DMS 273 (cell line): ENCODE results near the gene ZNF90.
"Not testable (repeated sequence)": the region's sequence is repeated elsewhere in the genome, so short reads cannot be mapped to it uniquely, and the experiment has no call there.

Source experiments
- DNase-seq: peaks from one replicate; lab custom pipeline; 2025; ENCODE audit not compliant: unreplicated experiment; lab: John Stamatoyannopoulos, UW

Gene ZNF90

DNA sequence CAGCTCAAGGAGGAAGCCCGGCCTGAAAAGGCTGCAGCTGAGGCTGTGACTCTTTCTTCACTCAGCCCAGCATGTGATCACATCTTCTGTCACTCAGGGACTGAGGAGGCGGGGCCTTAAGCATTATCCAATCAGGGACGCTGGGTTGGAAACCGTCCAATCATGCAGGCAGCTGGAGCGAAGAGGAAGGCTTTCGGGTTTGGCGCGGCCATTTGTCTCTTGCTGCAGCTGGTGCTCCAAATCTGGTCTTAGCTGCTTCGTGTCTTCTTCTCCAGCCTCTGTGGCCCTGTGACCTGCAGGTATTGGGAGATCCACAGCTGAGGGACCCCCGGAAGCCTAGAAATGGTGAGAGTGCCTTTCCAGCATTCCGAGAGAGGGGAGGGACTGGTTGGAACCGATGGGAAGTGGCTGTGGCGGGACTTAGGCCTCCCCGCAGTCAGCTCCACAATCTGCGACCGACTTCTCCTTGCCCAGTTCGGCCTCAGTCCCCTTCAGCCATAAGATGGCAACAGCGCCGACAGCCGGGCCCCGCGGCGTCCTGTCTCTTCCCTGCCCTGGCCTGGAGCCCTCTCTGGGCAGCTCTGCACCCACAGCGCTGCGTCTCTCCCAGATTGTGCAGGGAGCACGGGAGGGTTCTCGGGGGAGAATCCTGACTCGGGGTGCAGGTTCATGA is at the start of gene ZNF90:
Gene ZNF90 (plus strand): TSS at position 210 of the 673 bp plus-strand sequence. CDS start 133 bp downstream, at position 343.
- no peak for DNase-seq

DNA sequence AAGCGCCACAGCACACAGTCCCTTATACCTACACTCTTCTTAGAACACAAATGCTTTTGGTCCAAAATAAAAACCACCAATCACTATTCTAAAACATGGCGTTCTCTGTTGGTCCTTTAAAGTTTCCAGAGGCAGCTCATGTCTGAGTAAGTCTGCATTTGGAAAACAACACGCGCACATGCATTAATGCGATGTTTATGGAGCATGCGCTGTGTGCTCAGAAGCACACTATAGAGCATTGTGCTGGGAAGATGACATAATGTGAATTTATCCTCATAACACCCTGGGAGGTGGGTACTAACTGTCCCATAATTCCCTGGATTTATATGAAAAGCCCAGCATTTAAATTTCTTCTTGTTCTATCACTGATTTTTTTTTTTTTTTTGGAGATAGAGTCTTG is 49.2 kb upstream of the ZNF90 start:
- DNase-seq: no peak

DNA sequence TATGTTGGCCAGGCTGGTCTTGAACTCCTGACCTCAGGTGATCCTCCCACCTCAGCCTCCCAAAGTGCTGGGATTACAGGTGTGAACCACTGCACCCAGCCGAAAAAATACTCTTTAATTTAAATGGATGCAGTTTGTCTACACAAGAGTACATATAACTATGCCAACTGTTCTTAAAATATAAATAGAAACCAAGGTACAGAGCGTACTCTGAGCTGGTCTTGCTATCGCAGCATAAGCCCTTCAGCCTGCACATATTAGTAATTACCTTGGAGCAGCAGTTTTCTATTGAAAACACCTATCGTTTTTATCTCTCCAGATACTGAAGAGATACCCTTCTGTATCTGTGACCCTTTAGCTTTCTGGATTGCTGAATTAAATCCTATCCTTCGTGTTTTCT is 41.9 kb upstream of the ZNF90 start:
- no peak for DNase-seq

DNA sequence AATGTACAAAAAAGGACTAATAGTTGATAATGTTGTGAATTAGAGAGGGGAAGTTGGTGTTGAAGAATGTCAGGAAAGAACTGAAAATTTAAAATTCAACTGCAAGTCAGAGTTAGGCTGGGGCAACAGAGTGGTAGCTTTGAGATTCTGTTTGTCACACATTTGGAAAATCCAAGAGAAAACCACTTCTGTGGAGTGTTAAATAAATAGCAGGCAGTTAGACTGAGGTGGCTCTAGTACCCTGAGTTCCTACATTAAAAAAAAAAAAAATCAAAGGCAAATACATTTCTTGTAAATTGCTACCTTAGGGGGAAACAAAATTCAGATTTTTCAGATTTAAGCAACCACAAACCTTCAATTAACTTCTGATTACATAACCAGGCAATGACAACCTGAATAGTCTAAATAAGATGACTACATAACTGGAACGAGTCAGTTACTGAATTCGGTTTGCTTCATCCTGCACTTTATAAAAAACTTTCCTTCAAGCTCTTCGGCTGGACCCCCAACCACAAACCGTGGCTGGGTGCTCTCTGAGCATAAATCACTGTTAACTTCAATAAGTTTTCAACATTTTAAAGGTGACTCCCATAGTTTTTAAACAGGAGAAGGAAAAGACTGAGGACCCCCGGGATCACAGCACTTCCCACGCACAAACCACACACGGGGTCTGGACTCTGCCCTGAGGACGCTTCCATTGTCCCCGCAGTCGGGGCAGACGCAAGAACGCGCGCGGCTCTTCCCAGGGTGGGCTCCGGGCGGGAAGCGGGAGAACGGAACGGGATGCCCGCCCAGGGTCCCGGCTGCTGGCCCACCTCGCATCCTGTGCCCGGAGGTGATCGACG is 39.2 kb upstream of the ZNF90 start:
- no peak for DNase-seq

DNA sequence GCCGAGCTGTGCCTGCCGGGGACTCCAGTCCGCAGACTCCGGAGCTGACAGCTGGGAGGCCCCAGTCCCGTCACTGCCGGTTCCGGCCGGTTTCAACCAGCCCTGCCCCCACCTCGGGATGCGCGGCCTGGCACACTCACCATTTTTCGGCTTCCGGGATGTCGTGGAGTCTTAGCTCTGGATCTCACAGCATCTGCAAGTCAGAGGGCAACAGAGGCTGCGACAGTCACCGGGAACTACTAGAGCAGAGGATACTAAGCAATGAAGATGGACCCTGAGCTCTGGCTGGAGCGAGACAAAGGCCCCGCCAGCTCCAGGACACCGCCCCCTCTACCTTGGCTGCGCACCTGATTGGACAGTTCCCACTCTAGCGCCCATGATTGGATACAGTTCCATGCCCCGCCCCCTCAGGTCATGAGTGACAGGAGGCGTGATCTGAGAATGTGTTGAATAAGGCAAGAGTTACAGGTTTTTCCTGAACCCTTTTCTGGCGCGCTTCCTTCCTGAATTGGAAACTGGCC is 38.5 kb upstream of the ZNF90 start, which contains the start of gene ZNF682:
Gene ZNF682 (minus strand): TSS at position 303 of the 521 bp plus-strand sequence. CDS start 160 bp downstream, at position 143.
- DNase-seq: peak; percentile 98

DNA sequence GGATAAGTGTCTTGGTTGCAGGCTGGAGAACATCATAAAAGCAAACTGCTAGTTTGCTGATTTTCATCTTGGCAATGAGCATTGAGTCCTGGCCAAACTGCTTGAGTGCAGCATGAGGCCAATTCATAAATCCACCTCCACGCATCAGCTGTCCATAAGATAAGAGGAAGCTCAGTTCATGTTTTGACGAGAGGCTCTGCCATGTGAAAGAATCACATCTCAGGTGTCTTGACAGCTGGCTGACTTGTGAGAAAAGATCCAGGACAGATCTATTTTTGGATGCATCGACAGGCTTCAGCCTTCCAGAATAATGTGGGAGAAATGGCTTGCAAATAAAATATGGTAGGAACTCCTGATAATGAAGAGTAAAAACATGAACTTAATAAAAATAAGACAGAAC is 33.1 kb upstream of the ZNF90 start:
- DNase-seq: peak; percentile 13

DNA sequence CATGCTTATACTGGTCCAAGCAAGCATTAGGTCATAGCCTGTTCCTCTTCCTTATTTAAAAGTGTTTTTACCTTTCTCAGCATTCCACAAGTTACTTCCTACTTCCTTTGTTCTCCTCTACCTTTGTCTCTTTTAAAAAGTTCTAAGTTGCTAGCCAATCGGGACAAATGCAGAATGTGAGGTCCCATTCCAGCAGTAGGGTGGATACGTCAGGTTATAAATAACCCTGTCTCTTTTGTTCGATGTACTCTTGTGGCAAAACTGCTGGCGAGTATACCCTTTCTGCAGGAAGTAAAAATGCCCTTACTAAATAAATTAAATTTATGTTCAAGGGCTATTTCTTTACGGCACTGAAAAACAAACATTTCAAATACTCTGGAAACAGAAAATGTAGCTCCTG is 32.1 kb upstream of the ZNF90 start:
- not testable (repeated sequence) for DNase-seq

DNA sequence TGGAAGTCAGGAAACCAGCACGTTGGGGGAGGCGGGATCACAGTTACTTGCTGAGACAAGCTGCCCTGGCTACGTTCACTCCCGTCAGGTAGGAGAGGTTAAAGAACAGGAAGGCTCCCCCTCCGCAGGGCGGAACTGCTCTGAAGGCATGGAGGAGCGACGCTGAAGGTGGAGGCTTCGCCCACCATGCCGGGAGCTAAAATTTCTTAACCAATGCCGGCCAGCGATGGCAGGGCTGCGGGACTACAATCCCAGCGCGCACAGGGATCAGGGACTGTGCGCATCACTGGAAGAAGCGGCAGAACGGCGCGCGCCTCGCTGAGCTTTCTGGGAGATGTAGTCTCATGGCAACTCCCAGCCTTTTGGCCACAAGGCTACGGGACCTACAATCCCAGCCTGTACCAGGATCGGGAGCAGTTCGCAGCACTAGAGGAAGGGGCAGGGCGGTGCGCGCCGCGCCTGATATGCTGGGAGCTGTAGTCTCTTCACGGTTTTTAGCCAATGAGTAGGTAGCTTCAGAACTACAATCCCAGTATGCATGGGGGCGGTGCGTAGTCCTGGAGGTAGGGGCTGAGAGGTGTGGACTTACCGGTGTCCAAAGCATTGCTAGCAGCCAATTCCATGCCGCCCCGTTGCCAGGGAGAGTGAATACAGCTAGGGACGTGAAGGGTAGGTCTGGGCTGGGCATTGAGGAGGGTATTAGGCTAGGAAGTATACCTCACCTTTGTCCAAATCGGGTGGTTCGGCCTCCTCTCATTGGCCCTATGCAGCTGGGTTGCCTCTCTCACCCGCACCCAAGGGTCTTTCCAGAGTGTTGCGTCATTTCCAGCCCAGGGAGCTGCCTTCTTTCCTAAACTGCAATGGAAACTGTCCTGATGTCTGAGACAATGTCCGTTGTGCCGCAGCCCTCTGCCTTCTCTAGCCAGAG is 25.7 kb upstream of the ZNF90 start:
- DNase-seq: peak; percentile 98

DNA sequence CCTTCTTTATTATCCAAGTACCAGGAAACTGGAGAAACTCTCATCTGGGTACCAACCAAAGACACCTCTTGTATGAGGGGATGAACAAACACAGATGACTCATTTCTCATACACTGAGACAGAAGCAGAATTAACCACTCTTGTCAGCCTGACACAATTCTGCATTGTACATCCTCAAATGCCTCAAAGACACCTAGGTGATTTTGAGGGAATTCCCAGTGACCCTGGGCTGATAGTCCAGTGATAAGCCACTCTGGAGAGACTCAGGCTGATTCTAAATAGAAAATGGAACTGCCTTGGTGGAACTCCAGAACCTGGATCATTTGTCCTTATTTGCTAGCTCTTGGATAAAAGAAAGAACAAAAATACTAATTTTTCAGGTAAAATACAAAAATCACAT is 19.1 kb upstream of the ZNF90 start:
- not testable (repeated sequence) for DNase-seq

DNA sequence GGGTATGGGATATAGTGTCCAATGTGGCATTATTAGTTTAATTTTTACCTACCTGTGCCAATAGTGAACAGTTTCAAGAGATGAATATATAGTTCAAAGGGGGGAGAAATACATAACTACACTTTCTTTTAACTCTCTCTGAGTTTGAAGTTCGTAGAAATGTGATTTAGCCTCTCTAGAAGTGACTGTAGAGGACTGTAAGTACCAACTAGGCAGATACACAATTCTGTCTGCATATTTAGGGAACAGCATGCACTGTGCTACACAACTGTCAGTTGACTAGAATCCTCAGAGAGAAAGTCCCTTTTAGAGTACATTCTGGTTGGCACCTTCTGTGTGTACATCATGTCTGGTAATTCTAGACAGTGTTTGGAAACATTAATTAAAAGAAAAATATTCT is 17.5 kb upstream of the ZNF90 start:
- no peak for DNase-seq

DNA sequence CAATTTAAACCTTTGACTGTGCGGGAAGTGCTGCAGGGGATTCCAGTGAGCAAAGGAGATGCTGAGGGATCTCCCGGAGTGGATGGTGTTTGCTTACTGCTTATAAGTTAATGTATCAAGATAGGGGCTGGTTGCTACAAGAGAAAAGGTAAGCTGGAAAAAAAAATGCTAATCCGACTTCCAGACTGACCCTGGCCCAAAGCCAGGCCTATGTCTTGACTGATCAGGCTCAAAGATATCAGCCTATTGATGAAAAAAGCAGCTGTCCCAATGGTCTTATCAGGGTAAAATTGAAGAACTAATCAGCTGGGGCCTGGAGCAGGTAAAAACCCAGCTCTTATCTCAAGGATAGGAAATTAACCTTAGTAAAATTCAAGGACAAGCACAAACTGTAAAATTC is 10.9 kb upstream of the ZNF90 start:
- DNase-seq: no peak

DNA sequence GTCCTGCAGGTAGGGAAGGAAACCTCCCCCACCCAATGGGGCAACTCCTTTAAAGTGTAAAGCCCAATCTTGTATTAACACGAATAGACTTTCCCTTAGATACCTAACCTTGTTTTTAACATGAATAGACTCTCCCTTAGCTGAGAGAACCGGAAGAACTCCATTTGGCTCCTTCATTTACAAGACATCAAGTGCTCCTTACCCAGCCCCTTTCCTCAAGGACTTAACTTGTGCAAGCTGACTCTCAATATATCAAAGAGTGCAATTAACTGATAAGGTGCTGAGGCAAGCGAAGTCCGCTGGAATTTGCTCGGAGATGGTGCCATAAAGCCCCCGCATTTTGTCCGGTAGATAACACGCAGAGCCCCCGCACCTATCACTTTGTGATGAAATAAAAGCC is 9.9 kb upstream of the ZNF90 start:
- no peak for DNase-seq

DNA sequence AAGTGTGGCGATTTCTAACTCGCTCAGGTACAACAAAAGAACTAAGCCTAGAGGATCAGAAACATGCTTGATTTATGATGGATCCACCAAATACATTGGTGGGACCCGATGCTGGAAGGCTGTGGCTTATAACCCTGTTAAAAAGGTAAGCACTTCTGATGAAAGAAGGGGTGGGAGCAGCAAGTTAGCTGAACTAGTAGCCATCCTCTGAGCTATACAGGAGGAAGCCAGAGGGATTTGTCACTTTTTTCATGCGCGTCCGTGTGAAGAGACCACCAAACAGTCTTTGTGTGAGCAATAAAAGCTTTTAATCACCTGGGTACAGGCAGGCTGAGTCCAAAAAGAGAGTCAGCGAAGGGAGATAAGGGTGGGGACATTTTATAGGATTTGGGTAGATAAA is 9.2 kb upstream of the ZNF90 start:
- DNase-seq: not testable (repeated sequence)

DNA sequence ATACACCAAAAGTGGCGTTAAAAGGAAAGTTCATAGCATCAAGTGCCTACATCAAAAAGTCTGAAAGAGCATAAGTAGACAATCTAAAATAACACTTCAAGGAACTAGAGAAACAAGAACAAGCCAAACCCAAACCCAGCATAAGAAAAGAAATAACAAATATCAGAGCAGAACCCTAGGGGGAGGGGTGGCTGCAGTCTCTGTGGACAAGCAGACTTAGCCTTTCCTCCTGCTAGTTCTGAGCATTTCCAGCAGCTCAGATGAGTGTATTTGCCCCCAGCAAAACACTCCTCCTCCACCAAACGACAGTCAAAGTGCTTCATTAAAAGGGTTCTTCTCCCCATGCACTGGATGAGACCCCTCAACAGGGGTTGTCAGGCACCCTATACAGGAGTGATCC is 7.1 kb upstream of the ZNF90 start:
- no peak for DNase-seq

DNA sequence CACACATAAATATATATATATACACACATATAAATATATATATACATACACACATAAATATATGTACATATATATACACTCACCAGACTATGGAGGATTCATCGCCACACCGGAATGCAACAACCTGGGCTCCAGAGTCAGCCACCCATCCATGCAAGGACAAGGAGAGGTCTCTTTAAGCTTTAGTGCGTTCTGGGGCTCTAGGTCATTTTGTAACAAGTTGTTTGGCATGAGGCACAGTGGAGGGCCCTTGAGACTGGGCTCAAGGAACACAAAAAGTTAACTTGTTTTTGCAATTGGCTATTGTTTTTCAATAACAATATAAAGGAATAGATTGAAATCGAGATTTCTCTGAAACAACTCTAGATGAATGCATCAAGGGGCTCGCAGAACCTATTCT is 4.9 kb upstream of the ZNF90 start:
- DNase-seq: no peak

DNA sequence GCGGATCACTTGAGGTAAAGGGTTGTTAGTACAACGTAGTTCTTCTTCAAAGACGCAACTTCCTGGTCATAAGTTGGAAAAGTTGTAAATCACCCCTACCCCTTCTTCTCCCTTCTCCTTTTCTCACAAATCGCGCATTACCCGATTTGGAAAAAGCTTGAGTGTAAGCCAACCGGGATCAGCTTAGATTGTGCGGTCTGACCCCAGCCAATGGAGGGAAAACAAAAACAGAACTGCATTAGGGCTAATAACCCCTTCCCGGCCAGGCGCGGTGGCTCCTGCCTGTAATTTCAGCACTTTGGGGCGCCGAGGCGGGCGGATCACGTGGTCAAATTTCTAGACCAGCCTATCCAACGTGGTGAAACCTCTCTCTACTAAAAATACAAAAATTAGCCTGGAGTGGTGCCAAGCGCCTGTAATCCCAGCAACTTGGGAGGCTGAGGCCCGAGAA is 806 bp downstream of the ZNF90 start:
- no peak for DNase-seq

DNA sequence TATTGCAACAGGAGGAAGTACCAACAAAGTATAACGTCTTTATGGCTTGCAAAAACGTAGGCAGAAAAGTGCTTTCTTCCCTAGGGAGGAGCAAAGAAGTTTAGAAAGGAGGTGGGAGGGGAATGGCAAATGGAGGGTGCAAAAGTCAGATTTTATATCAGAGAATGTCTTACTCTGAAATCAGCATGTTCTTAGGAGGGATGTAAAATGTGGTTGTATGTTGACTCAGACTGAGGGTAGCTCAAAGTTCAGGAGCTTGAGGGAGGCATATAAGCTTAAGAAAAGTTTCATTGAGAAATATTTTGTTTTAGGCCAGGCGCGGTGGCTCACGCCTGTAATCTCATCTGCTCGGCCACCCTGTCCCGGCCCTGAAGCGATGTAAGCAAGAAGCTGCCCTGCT is 1.7 kb downstream of the ZNF90 start:
- DNase-seq: no peak

DNA sequence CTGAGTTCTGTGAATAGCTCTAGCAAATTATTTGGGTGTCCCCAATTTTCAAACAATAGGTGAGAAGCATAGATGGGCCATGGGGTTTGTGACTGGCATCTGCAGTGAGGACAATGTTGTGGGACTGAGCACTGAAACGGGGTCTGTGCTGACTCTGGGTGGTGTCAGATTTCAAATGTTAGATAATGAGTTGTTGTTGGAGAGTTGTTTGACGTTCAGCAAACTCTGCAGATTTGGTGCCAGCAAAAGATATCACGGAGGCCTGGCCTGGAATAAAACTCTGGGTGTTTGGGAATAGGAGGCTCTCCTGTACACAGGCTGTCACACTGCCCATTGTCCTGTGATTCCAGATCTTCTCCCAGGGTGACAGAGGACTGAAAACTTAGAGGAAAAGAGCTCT is 2.9 kb downstream of the ZNF90 start:
- no peak for DNase-seq

DNA sequence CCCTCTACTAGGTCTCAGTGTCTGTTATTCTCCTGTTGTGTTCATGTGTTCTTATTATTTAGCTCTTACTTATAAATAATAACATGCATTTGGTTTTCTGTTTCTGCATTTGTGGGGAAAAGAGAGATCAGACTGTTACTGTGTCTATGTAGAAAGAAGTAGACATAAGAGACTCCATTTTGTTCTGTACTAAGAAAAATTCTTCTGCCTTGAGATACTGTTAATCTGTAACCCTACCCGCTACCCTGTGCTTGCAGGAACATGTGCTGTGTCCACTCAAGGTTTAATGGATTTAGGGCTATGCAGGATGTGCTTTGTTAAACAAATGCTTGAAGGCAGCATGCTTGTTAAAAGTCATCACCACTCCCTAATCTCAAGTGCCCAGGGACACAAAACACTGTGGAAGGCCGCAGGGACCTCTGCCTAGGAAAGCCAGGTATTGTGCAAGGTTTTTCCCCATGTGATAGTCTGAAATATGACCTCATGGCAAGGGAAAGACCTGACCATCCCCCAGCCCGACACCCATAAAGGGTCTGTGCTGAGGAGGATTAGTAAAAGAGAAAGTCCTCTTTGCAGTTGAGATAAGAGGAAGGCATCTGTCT is 4.5 kb downstream of the ZNF90 start:
- DNase-seq: peak; percentile 27

DNA sequence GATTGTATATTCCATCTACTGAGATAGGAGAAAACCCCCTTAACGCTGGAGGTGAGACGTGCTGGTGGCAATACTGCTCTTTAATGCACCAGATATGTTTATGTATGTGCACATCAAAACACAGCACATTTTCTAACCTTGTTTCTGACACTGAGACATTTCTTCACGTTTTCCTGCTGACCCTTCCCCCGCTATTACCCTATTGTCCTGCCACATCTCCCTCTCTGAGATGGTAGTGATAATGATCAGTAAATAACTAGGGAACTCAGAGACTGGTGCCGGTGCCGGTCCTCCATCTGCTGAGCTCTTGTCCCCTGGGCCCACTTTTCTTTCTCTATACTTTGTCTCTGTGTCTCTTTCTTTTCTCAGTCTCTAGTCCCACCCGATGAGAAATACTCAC is 5.1 kb downstream of the ZNF90 start:
- DNase-seq: not testable (repeated sequence)

DNA sequence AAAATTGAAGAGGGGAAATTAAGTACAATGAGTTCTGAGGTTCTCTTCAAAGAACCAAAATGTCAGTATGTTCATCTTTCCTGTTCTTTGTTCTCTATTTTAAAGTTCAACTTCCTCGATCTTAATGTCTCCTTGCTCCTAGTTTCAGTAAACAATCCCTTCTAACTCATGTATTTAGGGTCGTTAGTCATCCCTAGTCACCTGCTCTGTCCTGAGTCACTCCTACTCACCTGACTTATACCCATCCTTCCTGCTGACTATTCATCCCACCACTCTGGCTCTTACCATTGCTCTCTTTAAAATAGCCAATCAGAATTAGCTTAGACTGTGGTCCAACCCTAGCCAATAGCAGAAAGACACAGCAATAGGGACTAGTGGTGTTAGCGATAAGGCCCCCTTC is 24.3 kb downstream of the ZNF90 start:
- DNase-seq: no peak
